ENCODE data around the gene COPG1. TPM values are rescaled to one million over a fixed set of nuclear protein-coding genes. Genes with fewer than 3 reads are reported as not detected.
"Not testable (repeated sequence)": the region's sequence is repeated elsewhere in the genome, so short reads cannot be mapped to it uniquely, and the experiment has no call there.

Gene COPG1
- total RNA-seq, 3 donors from 2014 or later: 144 to 163 (median 151) TPM

- Mint-ChIP-seq H3K4me3 (no peak overlapping the region), H3K27me3 (ENCODE audit: low read depth) (no peaks in the 10 kb centered on the region), H3K36me3 (ENCODE audit: insufficient read depth) (peaks cover 58% of the 10 kb centered on the region), H3K4me1 (ENCODE audit: low read depth) (peaks cover 7% of the 10 kb centered on the region), H3K9me3 (no peaks in the 10 kb centered on the region)
- no peak for ATAC-seq
- no peak for DNase-seq
Observed at GRCh38 chr3:129256270-129256669, 6.9 kb downstream of the COPG1 start.

- ATAC-seq: no peak
- Mint-ChIP-seq H3K36me3 (ENCODE audit: insufficient read depth) (peaks cover 62% of the 10 kb centered on the region), H3K4me1 (ENCODE audit: low read depth) (peaks cover 6% of the 10 kb centered on the region), H3K27me3 (ENCODE audit: low read depth) (no peaks in the 10 kb centered on the region), H3K9me3 (no peaks in the 10 kb centered on the region), H3K4me3 (no peak overlapping the region)
- DNase-seq: no peak
Observed at GRCh38 chr3:129257609-129258008, 8.2 kb downstream of the COPG1 start.

GRCh38 chr3:129259612-129260477, 10.4 kb downstream of the COPG1 start:
- Mint-ChIP-seq H3K4me3 (no peak overlapping the region), H3K36me3 (ENCODE audit: insufficient read depth) (peaks cover 58% of the 10 kb centered on the region)

GRCh38 chr3:129260606-129261005, 11.2 kb downstream of the COPG1 start:
- Mint-ChIP-seq H3K36me3 (ENCODE audit: insufficient read depth) (peaks cover 56% of the 10 kb centered on the region), H3K9me3 (no peaks in the 10 kb centered on the region), H3K4me1 (ENCODE audit: low read depth) (peaks cover 6% of the 10 kb centered on the region), H3K27me3 (ENCODE audit: low read depth) (no peaks in the 10 kb centered on the region), H3K4me3 (no peak overlapping the region)
- DNase-seq (no peak), ATAC-seq (no peak)

More at GRCh38 chr3:129259612-129260477, 10.4 kb downstream of the COPG1 start:
- Mint-ChIP-seq H3K4me1 (ENCODE audit: low read depth) (peaks cover 6% of the 10 kb centered on the region), H3K27me3 (ENCODE audit: low read depth) (no peaks in the 10 kb centered on the region), H3K9me3 (no peaks in the 10 kb centered on the region)
- ATAC-seq (no peak), DNase-seq (no peak)

- peaks cover 6% of the 10 kb centered on the region for H3K4me1 Mint-ChIP-seq (ENCODE audit: low read depth)
- H3K4me3 Mint-ChIP-seq: no peak overlapping the region
- DNase-seq: no peak
- no peak for ATAC-seq
- H3K36me3 Mint-ChIP-seq (ENCODE audit: insufficient read depth): peaks cover 50% of the 10 kb centered on the region
- H3K9me3 Mint-ChIP-seq: no peaks in the 10 kb centered on the region
- no peaks in the 10 kb centered on the region for H3K27me3 Mint-ChIP-seq (ENCODE audit: low read depth)
Observed at GRCh38 chr3:129261894-129262293, 12.5 kb downstream of the COPG1 start.

GRCh38 chr3:129263161-129263910, 13.9 kb downstream of the COPG1 start:
- peaks cover 6% of the 10 kb centered on the region for H3K4me1 Mint-ChIP-seq (ENCODE audit: low read depth)
- DNase-seq: no peak
- H3K36me3 Mint-ChIP-seq (ENCODE audit: insufficient read depth): peaks cover 46% of the 10 kb centered on the region
- H3K4me3 Mint-ChIP-seq: no peak overlapping the region
- no peaks in the 10 kb centered on the region for H3K27me3 Mint-ChIP-seq (ENCODE audit: low read depth)
- H3K9me3 Mint-ChIP-seq: no peaks in the 10 kb centered on the region
- ATAC-seq: no peak

- DNase-seq; H3K27me3 Mint-ChIP-seq (ENCODE audit: low read depth); H3K4me1 Mint-ChIP-seq (ENCODE audit: low read depth); H3K4me3 Mint-ChIP-seq; H3K9me3 Mint-ChIP-seq; ATAC-seq: not testable (repeated sequence)
- H3K36me3 Mint-ChIP-seq (ENCODE audit: insufficient read depth): peaks cover 50% of the 10 kb centered on the region
Observed at GRCh38 chr3:129264994-129265393, 15.6 kb downstream of the COPG1 start.

- DNase-seq (no peak), ATAC-seq (no peak)
- H3K27me3 Mint-ChIP-seq (ENCODE audit: low read depth): no peaks in the 10 kb centered on the region
- H3K36me3 Mint-ChIP-seq (ENCODE audit: insufficient read depth): peaks cover 49% of the 10 kb centered on the region
- H3K9me3 Mint-ChIP-seq: no peaks in the 10 kb centered on the region
- peaks cover 1% of the 10 kb centered on the region for H3K4me1 Mint-ChIP-seq (ENCODE audit: low read depth)
- no peak overlapping the region for H3K4me3 Mint-ChIP-seq
Observed at GRCh38 chr3:129266651-129267050, 17.2 kb downstream of the COPG1 start.

GRCh38 chr3:129268396-129268795, 19.0 kb downstream of the COPG1 start:
- Mint-ChIP-seq H3K9me3 (no peaks in the 10 kb centered on the region), H3K36me3 (ENCODE audit: insufficient read depth) (peaks cover 42% of the 10 kb centered on the region), H3K4me3 (no peak overlapping the region), H3K27me3 (ENCODE audit: low read depth) (no peaks in the 10 kb centered on the region), H3K4me1 (ENCODE audit: low read depth) (no peaks in the 10 kb centered on the region)
- DNase-seq: no peak
- ATAC-seq: no peak

- peaks cover 48% of the 10 kb centered on the region for H3K36me3 Mint-ChIP-seq (ENCODE audit: insufficient read depth)
Observed at GRCh38 chr3:129271674-129272073, 22.3 kb downstream of the COPG1 start.

GRCh38 chr3:129276385-129276784, 27.0 kb downstream of the COPG1 start:
- peaks cover 24% of the 10 kb centered on the region for H3K4me1 Mint-ChIP-seq (ENCODE audit: low read depth)
- no peak overlapping the region for H3K4me3 Mint-ChIP-seq
- ATAC-seq (no peak), DNase-seq (no peak)
- no peaks in the 10 kb centered on the region for H3K9me3 Mint-ChIP-seq
- H3K36me3 Mint-ChIP-seq (ENCODE audit: insufficient read depth): peaks cover 29% of the 10 kb centered on the region
- H3K27me3 Mint-ChIP-seq (ENCODE audit: low read depth): no peaks in the 10 kb centered on the region

More at GRCh38 chr3:129271674-129272073, 22.3 kb downstream of the COPG1 start:
- Mint-ChIP-seq H3K4me1 (ENCODE audit: low read depth) (no peaks in the 10 kb centered on the region), H3K4me3 (no peak overlapping the region), H3K27me3 (ENCODE audit: low read depth) (no peaks in the 10 kb centered on the region), H3K9me3 (no peaks in the 10 kb centered on the region)
- ATAC-seq: no peak
- no peak for DNase-seq

GRCh38 chr3:129277829-129278271, 28.4 kb downstream of the COPG1 start:
- DNase-seq (no peak), ATAC-seq (no peak)
- Mint-ChIP-seq H3K4me3 (peak overlapping the region; percentile 86), H3K9me3 (no peaks in the 10 kb centered on the region), H3K36me3 (ENCODE audit: insufficient read depth) (peaks cover 28% of the 10 kb centered on the region), H3K27me3 (ENCODE audit: low read depth) (no peaks in the 10 kb centered on the region), H3K4me1 (ENCODE audit: low read depth) (peaks cover 39% of the 10 kb centered on the region)

GRCh38 chr3:129278439-129278965, 29.1 kb downstream of the COPG1 start, which contains the start of gene HMCES:
Gene HMCES, plus strand, starts transcription at chr3:129278870. Its CDS starts 863 bp downstream, at chr3:129279733.
- peak; percentile 90 to 91 for ATAC-seq
- H3K27me3 Mint-ChIP-seq (ENCODE audit: low read depth): no peaks in the 10 kb centered on the region
- no peaks in the 10 kb centered on the region for H3K9me3 Mint-ChIP-seq
- peaks cover 45% of the 10 kb centered on the region for H3K4me1 Mint-ChIP-seq (ENCODE audit: low read depth)
- DNase-seq: peak; percentile 94
- H3K4me3 Mint-ChIP-seq: peak within 1 kb of the TSS; percentile 98
- H3K36me3 Mint-ChIP-seq (ENCODE audit: insufficient read depth): peaks cover 30% of the 10 kb centered on the region
